ENCODE results near the gene FAAP20. TPM values are rescaled to one million over a fixed set of nuclear protein-coding genes. Genes with fewer than 3 reads are reported as not detected.

Gene FAAP20
- total RNA-seq, 4 donors from 2014 or later, result 29.8 to 48.0 (median 45.6) TPM

GRCh38 chr1:2172551-2173146 lies 21.9 kb downstream of the FAAP20 start:
- 90 to 93% methylated on average over 33 of the region's 33 CpGs for WGBS, 2 donors
- intact Hi-C loops (cut with DNase I; ENCODE audit: low total_unique reads), result no loop called here
- H3K4me3 ChIP-seq (ENCODE audit: low read depth, poor library complexity, severe bottlenecking), result no peak overlapping the region
- no peak for TF ChIP-seq POLR2A (IDR thresholded peaks at IDR 0.05)
- no peak for TF ChIP-seq CTCF (IDR thresholded peaks at IDR 0.05)
- DNase-seq (ENCODE audit: low spot score in 2 of 2), result no peak

- WGBS, 2 donors, result 94 to 97% methylated on average over 26 of the region's 26 CpGs
- intact Hi-C loops (cut with DNase I; ENCODE audit: low total_unique reads), result no loop called here
- DNase-seq (ENCODE audit: low spot score in 2 of 2), result no peak
- no peak overlapping the region for H3K4me3 ChIP-seq (ENCODE audit: low read depth, poor library complexity, severe bottlenecking)
- TF ChIP-seq CTCF (IDR thresholded peaks at IDR 0.05) (no peak), POLR2A (IDR thresholded peaks at IDR 0.05) (no peak)
These were observed 22.6 kb downstream of the FAAP20 start for GRCh38 chr1:2172012-2172411.

- WGBS, 2 donors, result 59 to 73% methylated on average over 11 of the region's 11 CpGs
- DNase-seq (ENCODE audit: low spot score in 2 of 2), result no peak
- intact Hi-C loops (cut with DNase I; ENCODE audit: low total_unique reads), result no loop called here
- no peak overlapping the region for H3K4me3 ChIP-seq (ENCODE audit: low read depth, poor library complexity, severe bottlenecking)
- no peak for TF ChIP-seq CTCF (IDR thresholded peaks at IDR 0.05)
- no peak for TF ChIP-seq POLR2A (IDR thresholded peaks at IDR 0.05)
These were observed 24.4 kb downstream of the FAAP20 start for GRCh38 chr1:2170211-2170610.

DNA sequence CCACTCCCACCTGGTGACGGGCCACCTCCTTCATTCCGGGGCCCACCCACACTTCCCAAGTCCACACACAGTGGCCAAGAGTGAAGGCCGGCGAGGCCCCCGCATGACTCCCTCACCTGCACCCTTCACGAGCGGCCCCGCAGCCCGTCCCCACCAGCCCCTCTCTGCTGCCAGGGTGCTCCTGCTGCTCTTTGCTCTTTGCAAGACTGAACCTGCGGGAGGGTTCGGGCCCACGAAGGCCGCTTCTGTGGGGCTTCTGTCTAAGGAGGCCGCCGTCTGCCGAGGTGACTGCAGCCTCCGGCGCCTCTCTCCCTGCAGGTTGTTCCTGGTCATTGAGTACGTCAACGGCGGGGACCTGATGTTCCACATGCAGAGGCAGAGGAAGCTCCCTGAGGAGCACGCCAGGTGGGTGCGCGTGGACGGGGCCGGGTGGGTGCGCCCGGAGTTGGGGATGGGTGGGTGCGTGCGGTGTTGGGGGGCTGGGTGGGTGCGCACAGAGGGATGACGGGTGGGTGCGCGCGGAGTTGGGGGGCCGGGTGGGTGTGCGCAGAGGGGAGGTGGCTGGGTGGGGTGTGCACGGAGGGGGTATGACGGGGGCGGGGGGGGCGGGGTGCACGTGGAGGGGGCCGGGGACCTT lies 25.3 kb downstream of the FAAP20 start:
- TF ChIP-seq CTCF (IDR thresholded peaks at IDR 0.05) (no peak), POLR2A (IDR thresholded peaks at IDR 0.05) (no peak)
- DNase-seq (ENCODE audit: low spot score in 2 of 2), result no peak
- no peak overlapping the region for H3K4me3 ChIP-seq (ENCODE audit: low read depth, poor library complexity, severe bottlenecking)
- intact Hi-C loops (cut with DNase I; ENCODE audit: low total_unique reads), result no loop called here
- 93 to 96% methylated on average over 37 to 42 of the region's 43 CpGs for WGBS, 2 donors

DNA sequence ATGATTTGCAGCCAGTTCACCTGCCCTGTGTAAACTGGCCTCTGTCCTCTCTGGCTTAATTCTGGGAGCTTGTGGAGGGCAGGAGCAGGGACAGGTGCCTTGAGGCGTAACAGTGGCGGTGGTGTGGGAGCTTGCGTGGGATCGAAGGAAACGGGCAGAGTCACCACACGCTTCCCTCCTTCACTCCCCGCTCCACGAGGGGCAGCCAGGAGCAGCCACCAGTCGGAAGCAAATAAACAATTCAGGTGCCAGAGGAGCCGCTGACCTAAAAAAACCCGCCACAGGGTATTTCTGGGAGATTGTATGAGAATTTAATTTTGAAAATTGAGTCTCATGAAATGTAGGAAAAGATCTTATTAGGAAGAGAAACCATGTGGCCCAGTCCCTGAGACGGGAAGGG lies 26.0 kb downstream of the FAAP20 start:
- H3K4me3 ChIP-seq (ENCODE audit: low read depth, poor library complexity, severe bottlenecking), result no peak overlapping the region
- TF ChIP-seq POLR2A (IDR thresholded peaks at IDR 0.05), result no peak
- TF ChIP-seq CTCF (IDR thresholded peaks at IDR 0.05), result no peak
- 90 to 93% methylated on average over 12 of the region's 12 CpGs for WGBS, 2 donors
- intact Hi-C loops (cut with DNase I; ENCODE audit: low total_unique reads), result no loop called here
- no peak for DNase-seq (ENCODE audit: low spot score in 2 of 2)

DNA sequence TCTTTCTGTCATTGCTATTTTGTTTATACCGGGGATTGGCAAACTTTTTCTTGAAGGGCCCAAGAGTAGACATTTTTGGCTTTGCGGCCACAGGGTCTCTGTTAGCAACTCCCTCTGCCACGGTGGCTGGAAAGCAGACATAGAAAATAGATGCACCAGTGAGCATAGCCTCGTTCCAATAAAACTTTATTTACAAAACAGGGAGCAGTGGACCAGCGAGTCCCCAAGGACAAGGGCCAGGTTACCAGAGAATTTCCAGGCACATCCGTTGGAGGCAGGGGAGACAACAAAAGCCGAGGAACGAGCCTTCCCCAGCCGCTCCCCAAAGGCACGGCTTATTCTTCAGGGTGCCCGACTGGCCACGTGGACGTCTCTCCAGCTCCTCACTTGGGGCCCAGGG lies 26.5 kb downstream of the FAAP20 start:
- no peak for TF ChIP-seq CTCF (IDR thresholded peaks at IDR 0.05)
- no peak for TF ChIP-seq POLR2A (IDR thresholded peaks at IDR 0.05)
- intact Hi-C loops (cut with DNase I; ENCODE audit: low total_unique reads), result no loop called here
- no peak for DNase-seq (ENCODE audit: low spot score in 2 of 2)
- no peak overlapping the region for H3K4me3 ChIP-seq (ENCODE audit: low read depth, poor library complexity, severe bottlenecking)
- WGBS, 2 donors, result 92 to 98% methylated on average over 13 of the region's 13 CpGs

Measured in lower leg skin (tissue), 4 donors.